Measurements from ENCODE around the gene GAP43. TPM values are rescaled to one million over a fixed set of nuclear protein-coding genes. Genes with fewer than 3 reads are reported as not detected.

Gene GAP43
- total RNA-seq, 1 donor = not detected

GRCh38 chr3:115651087-115651486 is 27.8 kb downstream of the GAP43 start:
- no peak overlapping the region for H3K4me3 ChIP-seq (ENCODE audit: low read depth, low read length)
- no peak for DNase-seq (ENCODE audit: low read depth)
- TF ChIP-seq, protein P1, sequence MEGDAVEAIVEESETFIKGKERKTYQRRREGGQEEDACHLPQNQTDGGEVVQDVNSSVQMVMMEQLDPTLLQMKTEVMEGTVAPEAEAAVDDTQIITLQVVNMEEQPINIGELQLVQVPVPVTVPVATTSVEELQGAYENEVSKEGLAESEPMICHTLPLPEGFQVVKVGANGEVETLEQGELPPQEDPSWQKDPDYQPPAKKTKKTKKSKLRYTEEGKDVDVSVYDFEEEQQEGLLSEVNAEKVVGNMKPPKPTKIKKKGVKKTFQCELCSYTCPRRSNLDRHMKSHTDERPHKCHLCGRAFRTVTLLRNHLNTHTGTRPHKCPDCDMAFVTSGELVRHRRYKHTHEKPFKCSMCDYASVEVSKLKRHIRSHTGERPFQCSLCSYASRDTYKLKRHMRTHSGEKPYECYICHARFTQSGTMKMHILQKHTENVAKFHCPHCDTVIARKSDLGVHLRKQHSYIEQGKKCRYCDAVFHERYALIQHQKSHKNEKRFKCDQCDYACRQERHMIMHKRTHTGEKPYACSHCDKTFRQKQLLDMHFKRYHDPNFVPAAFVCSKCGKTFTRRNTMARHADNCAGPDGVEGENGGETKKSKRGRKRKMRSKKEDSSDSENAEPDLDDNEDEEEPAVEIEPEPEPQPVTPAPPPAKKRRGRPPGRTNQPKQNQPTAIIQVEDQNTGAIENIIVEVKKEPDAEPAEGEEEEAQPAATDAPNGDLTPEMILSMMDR (IDR thresholded peaks at IDR 0.05; ENCODE audit: insufficient read depth, low read depth, low read length) = no peak

DNA sequence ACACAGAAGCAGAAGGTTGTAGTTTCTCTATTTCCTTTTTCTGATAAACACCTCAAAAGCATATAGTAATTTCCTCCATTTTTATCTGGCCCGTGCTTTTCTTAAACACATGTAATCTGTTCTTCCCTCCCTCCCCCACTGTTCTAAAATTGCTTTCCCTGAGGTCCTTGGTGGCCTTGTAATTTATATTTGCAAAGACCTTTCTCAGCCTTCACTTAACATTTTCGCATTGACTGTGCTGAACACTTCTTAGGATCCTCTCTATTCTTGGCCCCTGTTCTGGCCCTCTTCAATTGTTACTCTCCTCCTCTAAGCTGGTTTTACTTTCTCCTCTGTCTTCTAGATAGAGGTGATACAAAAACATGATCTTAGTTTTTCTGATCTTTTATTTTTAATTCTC is 28.3 kb downstream of the GAP43 start:
- TF ChIP-seq, protein P1 (IDR thresholded peaks at IDR 0.05; ENCODE audit: insufficient read depth, low read depth, low read length) = no peak
- H3K4me3 ChIP-seq (ENCODE audit: low read depth, low read length) = no peak overlapping the region
- no peak for DNase-seq (ENCODE audit: low read depth)

DNA sequence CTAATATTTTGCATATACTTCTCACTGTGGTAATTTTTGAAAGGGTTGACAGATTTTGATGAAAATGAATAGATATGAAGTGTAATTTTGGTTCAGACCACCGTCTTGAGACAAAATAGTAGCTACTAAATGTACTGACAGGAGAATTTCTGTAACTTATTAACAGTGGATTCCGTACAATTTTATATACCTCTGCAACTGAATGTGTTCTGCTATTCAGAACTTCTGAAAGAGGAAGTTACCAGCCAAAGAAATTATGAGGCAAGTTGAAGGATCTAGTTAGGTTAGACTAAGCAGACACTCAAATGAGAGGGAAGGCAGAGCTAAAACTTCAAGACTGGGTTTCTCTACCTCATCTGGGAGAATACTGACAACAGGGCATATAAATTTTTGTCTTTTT is 29.4 kb downstream of the GAP43 start:
- no peak for DNase-seq (ENCODE audit: low read depth)
- no peak overlapping the region for H3K4me3 ChIP-seq (ENCODE audit: low read depth, low read length)
- TF ChIP-seq, protein P1 (IDR thresholded peaks at IDR 0.05; ENCODE audit: insufficient read depth, low read depth, low read length) = no peak

DNA sequence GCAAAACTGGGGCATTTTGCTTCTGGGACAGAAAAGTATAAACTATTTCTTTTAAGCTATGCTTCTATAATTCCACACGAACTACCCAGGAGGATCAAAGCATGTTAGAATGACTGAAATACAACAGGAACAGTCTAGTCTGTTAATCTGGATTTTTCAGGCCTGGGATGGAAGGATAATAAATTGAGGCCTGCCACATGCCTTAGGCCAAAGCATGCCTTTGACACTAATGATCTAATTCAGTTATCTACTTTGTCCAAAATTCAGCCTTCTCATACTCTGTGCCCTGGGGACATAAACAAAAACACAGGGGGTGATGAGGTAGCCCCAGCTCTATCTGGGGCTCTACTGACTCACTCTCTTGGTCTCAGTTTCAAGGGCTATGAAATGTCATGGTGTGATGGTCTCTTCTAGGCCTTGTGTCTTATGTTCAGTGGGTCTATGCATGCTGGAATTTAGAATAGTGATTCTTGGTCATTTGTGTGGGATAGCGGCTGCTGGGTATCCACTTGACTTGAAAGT is 32.5 kb downstream of the GAP43 start:
- no peak for DNase-seq (ENCODE audit: low read depth)
- TF ChIP-seq, protein P1 (IDR thresholded peaks at IDR 0.05; ENCODE audit: insufficient read depth, low read depth, low read length) = no peak
- no peak overlapping the region for H3K4me3 ChIP-seq (ENCODE audit: low read depth, low read length)

DNA sequence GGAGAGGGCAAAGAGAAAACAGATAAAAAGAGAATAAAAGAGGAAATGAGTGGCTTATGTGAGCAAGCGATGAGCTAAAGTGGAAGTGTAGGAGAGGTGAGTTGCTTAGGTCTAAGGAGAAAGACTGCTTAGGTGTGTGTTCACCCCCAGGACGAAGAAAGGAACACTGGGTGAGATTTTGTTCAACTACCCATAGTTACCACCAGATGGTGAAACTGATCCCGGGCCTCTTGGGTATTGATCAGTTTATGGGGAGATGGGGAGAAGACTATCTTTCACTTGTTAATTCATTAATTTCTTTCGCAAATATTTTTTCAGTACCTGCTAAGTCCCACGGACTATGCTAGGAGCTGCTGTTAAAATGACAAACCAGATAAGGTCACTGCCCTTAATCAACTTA is 33.9 kb downstream of the GAP43 start:
- no peak for DNase-seq (ENCODE audit: low read depth)
- TF ChIP-seq, protein P1 (IDR thresholded peaks at IDR 0.05; ENCODE audit: insufficient read depth, low read depth, low read length) = no peak
- no peak overlapping the region for H3K4me3 ChIP-seq (ENCODE audit: low read depth, low read length)

DNA sequence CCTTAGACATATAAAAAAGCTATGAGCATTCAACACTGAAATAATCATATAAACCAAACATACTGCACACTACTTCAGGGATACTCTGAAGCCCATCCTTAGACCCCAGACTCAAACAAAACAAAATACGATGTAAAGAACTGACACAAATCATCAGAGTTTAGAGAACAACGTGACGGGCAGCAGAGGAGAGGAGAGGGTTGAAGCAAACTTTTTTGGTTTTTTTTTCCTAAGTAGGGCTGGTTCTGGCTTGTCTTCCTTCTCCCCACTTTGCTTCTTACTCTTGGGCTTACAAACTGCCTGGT is 34.7 kb downstream of the GAP43 start:
- TF ChIP-seq, protein P1 (IDR thresholded peaks at IDR 0.05; ENCODE audit: insufficient read depth, low read depth, low read length) = no peak
- peak overlapping the region; percentile 68 for H3K4me3 ChIP-seq (ENCODE audit: low read depth, low read length)
- no peak for DNase-seq (ENCODE audit: low read depth)

Data from fibroblast of villous mesenchyme (primary cell).